GM12878 (cell line): Measurements from ENCODE around the gene ZCCHC8. TPM values are rescaled to one million over a fixed set of nuclear protein-coding genes. Genes with fewer than 3 reads are reported as not detected.

ENCODE experiments used
- ATAC-seq: fragments of 200-7000 bp; cut with Tn5 transposase; 3 replicates; pipeline ENCODE4 v1.9.1; 2020; ENCODE audit warnings: mild to moderate bottlenecking, moderate library complexity
- BruUV-seq: library from RNA; stranded (reverse); fragments of 400-500 nt; replicated peaks from 2 replicates; lab custom pipeline; 2021; lab: Mats Ljungman, UMichigan
- CTCF ChIA-PET: fragments of 300-600 bp; sonication (Branson Sonifier 250); formaldehyde crosslinking; extraction: SDS; loops from one replicate; lab custom pipeline; 2021; ENCODE audit warnings: inconsistent platforms; lab: Yijun Ruan, JAX
- POLR2A ChIA-PET: fragments of 350-600 bp; formaldehyde crosslinking; extraction: SDS; loops from one replicate; lab custom pipeline; 2021; ENCODE audit warnings: inconsistent platforms; lab: Charles Lee
- RAD21 ChIA-PET: fragments of 300-600 bp; sonication (Branson Sonifier 250); formaldehyde crosslinking; loops from one replicate; lab custom pipeline; 2023; ENCODE audit warnings: antibody characterized with exemption; ENCODE audit not compliant: unreplicated experiment; lab: Charles Lee
- SMC1A ChIA-PET: fragments of 300-600 bp; sonication (Branson Sonifier 250); formaldehyde crosslinking; loops from one replicate; lab custom pipeline; 2023; ENCODE audit not compliant: unreplicated experiment, uncharacterized antibody; lab: Charles Lee
- DNase-seq: peaks from one replicate; pipeline ENCODE4 v3.0.0-alpha.2; 2011; ENCODE audit warnings: low read depth, low spot score
- FAIRE-seq: peaks from 3 replicates; lab custom pipeline; 2011; peaks lifted over from hg19 to GRCh38; lab: Jason Lieb, UNC
- H2AFZ ChIP-seq: 2 replicates; pipeline ENCODE4 v1.6.0; 2011; ENCODE audit warnings: low read depth, low read length, control low read depth; ENCODE audit not compliant: control insufficient read depth
- H3K27ac ChIP-seq: 2 replicates; pipeline ENCODE4 v1.5.1; 2011; ENCODE audit warnings: control low read depth; ENCODE audit not compliant: control insufficient read depth, insufficient read depth
- H3K27me3 ChIP-seq, 2 experiments: replicated peaks in 1 of 2; 2 replicates each; pipeline versions ENCODE4 v1.6.0 to v1.6.1; 2011; ENCODE audit warnings: low read length in 1 of 2; ENCODE audit not compliant: control insufficient read depth in 2 of 2, insufficient read depth in 2 of 2
- H3K36me3 ChIP-seq, 2 experiments: 2 replicates each; pipeline ENCODE4 v1.5.1; 2011; ENCODE audit warnings: low read length in 1 of 2; ENCODE audit not compliant: control insufficient read depth in 2 of 2, insufficient read depth in 2 of 2
- H3K4me1 ChIP-seq: 2 replicates; pipeline ENCODE4 v1.6.1; 2011; ENCODE audit warnings: mild to moderate bottlenecking, low read length, moderate library complexity, mixed read lengths; ENCODE audit not compliant: control insufficient read depth, insufficient read depth
- H3K4me2 ChIP-seq: 2 replicates; pipeline ENCODE4 v1.6.0; 2011; ENCODE audit warnings: control low read depth; ENCODE audit not compliant: control insufficient read depth, insufficient read depth
- H3K4me3 ChIP-seq: fragments of 200-600 bp; sonication (generic); 2 replicates; pipeline ENCODE4 v1.5.1; 2016
- H3K79me2 ChIP-seq: 2 replicates; pipeline ENCODE4 v1.6.0; 2011; ENCODE audit warnings: low read length; ENCODE audit not compliant: control insufficient read depth, insufficient read depth
- H3K9ac ChIP-seq: 2 replicates; pipeline ENCODE4 v1.8.0; 2011; ENCODE audit warnings: low read length, control low read depth, mixed read lengths; ENCODE audit not compliant: control insufficient read depth, insufficient read depth
- H3K9me3 ChIP-seq: replicated peaks from 3 replicates; pipeline ENCODE4 v1.5.1; 2011; ENCODE audit warnings: mild to moderate bottlenecking, low read length; ENCODE audit not compliant: control insufficient read depth, insufficient read depth
- H4K20me1 ChIP-seq: 2 replicates; pipeline ENCODE4 v1.6.0; 2011; ENCODE audit not compliant: control insufficient read depth, insufficient read depth
- ATF3 ChIP-seq: IDR thresholded peaks from 2 replicates; pipeline ENCODE4 v1.6.1; 2011; ENCODE audit warnings: low read depth, mild to moderate bottlenecking, low read length, moderate library complexity, borderline replicate concordance; ENCODE audit errors: extremely low read depth
- BCL3 ChIP-seq: IDR thresholded peaks from 2 replicates; pipeline ENCODE4 v1.6.1; 2011; ENCODE audit warnings: borderline replicate concordance, low read depth, mild to moderate bottlenecking, moderate library complexity, low read length; ENCODE audit not compliant: insufficient read depth, poor library complexity, severe bottlenecking
- whole genome bisulfite sequencing: methylation state at CpG from one replicate; pipeline ENCODE4 v1.1.6; 2016; ENCODE audit warnings: low lambda C conversion rate; ENCODE audit not compliant: insufficient replicate concordance, insufficient coverage; ENCODE audit errors: missing lambda C conversion rate; 5-methylcytosine and 5-hydroxymethylcytosine counted together
- in situ Hi-C: fragments of 300-500 bp; cut with MboI; formaldehyde crosslinking; loops from 9 replicates; pipeline ENCODE4 v1.14.3; 2018; ENCODE audit warnings: mixed read lengths
- intact Hi-C: fragments of 100-400 bp; cut with micrococcal nuclease; formaldehyde crosslinking; loops from one replicate; pipeline ENCODE4 v1.14.2; 2022; ENCODE audit not compliant: unreplicated experiment
- polyA plus RNA-seq, 11 experiments: library from polyadenylated mRNA; depleted of rRNA in 4 of 11; unstranded in 6 of 11; stranded (reverse) in 5 of 11; fragments of >200 nt; fragmentation: Nextera tagmentation in 4 of 11; fragmentation: Illumina TruSeq in 1 of 11; extraction: Ambion mirVana in 4 of 11; extraction: Trizol in 1 of 11; gene quantifications; 1 replicate in 1 of 11; 2 replicates in 10 of 11; pipeline versions ENCODE4 v1.2.1 to v1.2.3, GENCODE V29; 2011 to 2016; ENCODE audit warnings: inconsistent platforms in 2 of 11, missing spikeins in 2 of 11, low read depth in 1 of 11
- total RNA-seq, 4 experiments: library from RNA; depleted of rRNA in 3 of 4; stranded (reverse); fragments of >200 nt in 3 of 4; fragmentation: Illumina TruSeq in 1 of 4; extraction: Trizol in 1 of 4; gene quantifications; 2 replicates each; pipeline versions ENCODE4 v1.2.1 to v1.2.3, GENCODE V29; 2013 to 2021

The ZCCHC8 gene
- total and polyA plus RNA-seq, 10 of the 15 experiments (the other 5 are each of a cell fraction or from before 2014, with no cell fraction given) = 8.8 to 34.8 (median 21.7) TPM

- H3K79me2 ChIP-seq = no peaks in the 10 kb centered on the region
- FAIRE-seq = no peak
- H3K4me2 ChIP-seq = no peak overlapping the region; the same call in 1 of the 2 replicates
- peak overlapping the region; percentile 76 for H2AFZ ChIP-seq
- intact Hi-C loops (no loop called here), in situ Hi-C loops (no loop called here)
- no peaks in the 10 kb centered on the region for H4K20me1 ChIP-seq
- H3K4me1 ChIP-seq = peaks cover 15% of the 10 kb centered on the region
- DNase-seq = no peak
- CTCF ChIA-PET = interaction anchor here (5.7 kb wide), 1 partner anchor 14 kb away, joined by 25 read pairs; no protein-coding TSS in a partner anchor
- BruUV-seq = no TSS peak
- H3K9ac ChIP-seq = no peak overlapping the region
- no peaks in the 10 kb centered on the region for H3K27me3 ChIP-seq
- no peaks in the 10 kb centered on the region for H3K9me3 ChIP-seq
- ATAC-seq = no peak
- TF ChIP-seq ATF3 (no peak), BCL3 (peak; percentile 91)
- TF ChIP-seq, all 136 proteins: peak for 1
- H3K4me3 ChIP-seq = no peak overlapping the region
- ChIA-PET SMC1A (no interaction called here), POLR2A (interaction anchor here (0.5 to 0.7 kb wide), 3 partner anchors 19 to 230 kb away, joined by 3 to 7 read pairs (median 3); no protein-coding TSS in a partner anchor), RAD21 (no interaction called here)
- 94% methylated on average over 17 of the region's 17 CpGs for WGBS
- no peak overlapping the region for H3K27ac ChIP-seq
- H3K36me3 ChIP-seq = no peaks in the 10 kb centered on the region
Observed at GRCh38 chr12:122458105-122459035, 42.4 kb downstream of the ZCCHC8 start.
